Gastroesophageal sphincter (tissue), 3 donors: ENCODE measurements around the gene CCL26.

Experiments
- POLR2A ChIP-seq, 2 donors: fragments of 450-650 bp; IDR thresholded peaks; one replicate each; pipeline ENCODE4 v1.6.1; 2017; ENCODE audit warnings: antibody characterized with exemption in 2 of 2, mild to moderate bottlenecking in 2 of 2, moderate library complexity in 1 of 2
- TF ChIP-seq, protein P1 (sequence below), 4 experiments: fragments of 200-600 bp in 2 of 4; fragments of 450-650 bp in 2 of 4; sonication (generic) in 1 of 4; IDR thresholded peaks; one replicate each; pipeline ENCODE4 v1.5.1; 2017 to 2019; ENCODE audit warnings: antibody characterized with exemption in 4 of 4, mild to moderate bottlenecking in 2 of 4, moderate library complexity in 2 of 4

DNA sequence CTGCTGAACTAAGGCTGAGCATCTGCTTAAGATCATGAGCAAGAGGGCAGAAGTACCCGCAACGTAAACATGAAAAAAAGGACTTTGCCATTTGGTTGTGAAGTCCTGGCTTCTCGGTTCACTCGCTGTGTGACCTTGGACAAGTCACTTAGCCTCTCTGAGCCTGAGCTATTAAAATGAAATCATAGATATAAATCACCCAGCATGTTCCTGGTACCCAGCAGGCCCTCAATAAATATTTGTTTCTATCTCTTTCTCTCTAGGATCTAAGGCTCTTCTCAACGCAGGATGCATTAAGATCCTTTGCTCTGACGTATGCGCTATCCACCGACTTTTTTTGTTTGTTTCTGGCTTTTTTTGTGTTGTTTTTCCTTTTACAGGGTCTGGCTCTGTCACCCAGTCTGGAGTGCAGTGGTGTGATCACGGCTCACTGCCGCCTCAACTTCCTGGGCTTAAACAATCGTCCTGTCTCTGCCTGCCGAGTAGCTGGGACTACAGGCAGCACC is 39.9 kb downstream of the CCL26 start:
- TF ChIP-seq, protein P1, sequence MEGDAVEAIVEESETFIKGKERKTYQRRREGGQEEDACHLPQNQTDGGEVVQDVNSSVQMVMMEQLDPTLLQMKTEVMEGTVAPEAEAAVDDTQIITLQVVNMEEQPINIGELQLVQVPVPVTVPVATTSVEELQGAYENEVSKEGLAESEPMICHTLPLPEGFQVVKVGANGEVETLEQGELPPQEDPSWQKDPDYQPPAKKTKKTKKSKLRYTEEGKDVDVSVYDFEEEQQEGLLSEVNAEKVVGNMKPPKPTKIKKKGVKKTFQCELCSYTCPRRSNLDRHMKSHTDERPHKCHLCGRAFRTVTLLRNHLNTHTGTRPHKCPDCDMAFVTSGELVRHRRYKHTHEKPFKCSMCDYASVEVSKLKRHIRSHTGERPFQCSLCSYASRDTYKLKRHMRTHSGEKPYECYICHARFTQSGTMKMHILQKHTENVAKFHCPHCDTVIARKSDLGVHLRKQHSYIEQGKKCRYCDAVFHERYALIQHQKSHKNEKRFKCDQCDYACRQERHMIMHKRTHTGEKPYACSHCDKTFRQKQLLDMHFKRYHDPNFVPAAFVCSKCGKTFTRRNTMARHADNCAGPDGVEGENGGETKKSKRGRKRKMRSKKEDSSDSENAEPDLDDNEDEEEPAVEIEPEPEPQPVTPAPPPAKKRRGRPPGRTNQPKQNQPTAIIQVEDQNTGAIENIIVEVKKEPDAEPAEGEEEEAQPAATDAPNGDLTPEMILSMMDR (IDR thresholded peaks at IDR 0.05), result no peak
- no peak for TF ChIP-seq POLR2A (IDR thresholded peaks at IDR 0.05)
